ENCODE measurements around the gene MRPL50.

GRCh38 chr9:101353683-101354082 lies 44.7 kb downstream of the MRPL50 start:
- TF ChIP-seq CTCF (tag by site-specific recombination; IDR thresholded peaks at IDR 0.05) = no peak
- no peak for TF ChIP-seq BCL11A (tag by site-specific recombination; IDR thresholded peaks at IDR 0.05; ENCODE audit: low read depth)
- no peak for TF ChIP-seq ZNF510 (tag by site-specific recombination; IDR thresholded peaks at IDR 0.05; ENCODE audit: insufficient replicate concordance)
- TF ChIP-seq ZNF350 (tag by site-specific recombination; IDR thresholded peaks at IDR 0.05) = no peak
- no peak for TF ChIP-seq ZNF121 (tag by site-specific recombination; IDR thresholded peaks at IDR 0.05)
- TF ChIP-seq ZBTB26 (tag by site-specific recombination; optimal IDR thresholded peaks at IDR 0.05) = no peak
- TF ChIP-seq FEZF1 (tag by site-specific recombination; IDR thresholded peaks at IDR 0.05) = no peak
- TF ChIP-seq ZNF530 (tag by site-specific recombination; IDR thresholded peaks at IDR 0.05; ENCODE audit: low read depth) = no peak

Data from HEK293 (cell line).